ENCODE results near the gene ICA1. TPM values are rescaled to one million over a fixed set of nuclear protein-coding genes. Genes with fewer than 3 reads are reported as not detected.

The ICA1 gene
- polyA plus RNA-seq, 3 donors: 3.2 to 7.0 (median 4.2) TPM

- Mint-ChIP-seq H3K36me3 (peaks cover 0 to 14% of the 10 kb centered on the region in 2 donors), H3K9me3 (no peaks in the 10 kb centered on the region)
- peaks cover 0 to 5% of the 10 kb centered on the region in 2 donors for H3K36me3 ChIP-seq (replicated peaks in 1 of 2; ENCODE audit: control insufficient read depth in 1 of 2, insufficient read depth in 2 of 2, low read length in 2 of 2)
These were observed 47.6 kb downstream of the ICA1 start for GRCh38 chr7:8214244-8214824.

GRCh38 chr7:8213381-8213780 is 48.6 kb downstream of the ICA1 start:
- Histone ChIP-seq H3K4me1 (ENCODE audit: control insufficient read depth in 1 of 2, insufficient read depth in 2 of 2, low read length in 2 of 2) (no peaks in the 10 kb centered on the region), H3K4me2 (replicated peaks; ENCODE audit: extremely low read depth, low read length, poor library complexity, severe bottlenecking) (no peak overlapping the region), H3K4me3 (replicated peaks in 1 of 3; ENCODE audit: low read depth in 2 of 3, low read length in 3 of 3) (no peak overlapping the region), H3K9ac (ENCODE audit: insufficient read depth, low read length, poor library complexity, severe bottlenecking) (no peak overlapping the region), H3K27me3 (ENCODE audit: control insufficient read depth in 2 of 2, insufficient read depth in 2 of 2, low read length in 2 of 2) (no peaks in the 10 kb centered on the region), H3K9me3 (replicated peaks in 1 of 2; ENCODE audit: control insufficient read depth in 1 of 2, insufficient read depth in 1 of 2, low read length in 2 of 2) (no peaks in the 10 kb centered on the region), H3K27ac (ENCODE audit: low read depth in 1 of 2, low read length in 2 of 2) (no peak overlapping the region), H4K20me1 (ENCODE audit: insufficient read depth, low read length) (no peaks in the 10 kb centered on the region), H3K36me3 (replicated peaks in 1 of 2; ENCODE audit: control insufficient read depth in 1 of 2, insufficient read depth in 2 of 2, low read length in 2 of 2) (peaks cover 0 to under 1% of the 10 kb centered on the region in 2 donors), H2AFZ (ENCODE audit: insufficient read depth, low read depth, low read length, poor library complexity, severe bottlenecking) (no peak overlapping the region), H3K79me2 (ENCODE audit: insufficient read depth, low read length) (no peaks in the 10 kb centered on the region)
- intact Hi-C loops (cut with micrococcal nuclease): loop anchor here in 1 of 2 donors (10.0 kb wide), 1 partner anchor 619 kb away; no protein-coding TSS in a partner anchor
- Mint-ChIP-seq H3K36me3 (peaks cover 0 to 12% of the 10 kb centered on the region in 2 donors), H3K4me1 (peaks cover 4% of the 10 kb centered on the region), H3K27ac (no peak overlapping the region), H3K9me3 (no peaks in the 10 kb centered on the region), H3K4me3 (no peak overlapping the region), H3K27me3 (ENCODE audit: low read depth in 3 of 3) (no peaks in the 10 kb centered on the region)
- DNase-seq: no peak
- TF ChIP-seq CTCF (IDR thresholded peaks at IDR 0.05): no peak
- WGBS (ENCODE audit: insufficient coverage): 90% methylated on average over 1 of the region's 2 CpGs

More at GRCh38 chr7:8214244-8214824, 47.6 kb downstream of the ICA1 start:
- H3K4me1 ChIP-seq (ENCODE audit: control insufficient read depth in 1 of 2, insufficient read depth in 2 of 2, low read length in 2 of 2): no peaks in the 10 kb centered on the region
- intact Hi-C loops (cut with micrococcal nuclease): loop anchor here in 1 of 2 donors (10.0 kb wide), 1 partner anchor 620 kb away; no protein-coding TSS in a partner anchor
- no peaks in the 10 kb centered on the region for H3K79me2 ChIP-seq (ENCODE audit: insufficient read depth, low read length)
- no peak overlapping the region for H3K4me3 ChIP-seq (replicated peaks in 1 of 3; ENCODE audit: low read depth in 2 of 3, low read length in 3 of 3)
- H3K27ac ChIP-seq (ENCODE audit: low read depth in 1 of 2, low read length in 2 of 2): no peak overlapping the region
- Mint-ChIP-seq H3K27ac (no peak overlapping the region), H3K4me1 (peaks cover 4% of the 10 kb centered on the region), H3K4me3 (no peak overlapping the region), H3K27me3 (ENCODE audit: low read depth in 3 of 3) (no peaks in the 10 kb centered on the region)
- DNase-seq: no peak
- no peaks in the 10 kb centered on the region for H3K27me3 ChIP-seq (ENCODE audit: control insufficient read depth in 2 of 2, insufficient read depth in 2 of 2, low read length in 2 of 2)
- H3K9ac ChIP-seq (ENCODE audit: insufficient read depth, low read length, poor library complexity, severe bottlenecking): no peak overlapping the region
- no peaks in the 10 kb centered on the region for H4K20me1 ChIP-seq (ENCODE audit: insufficient read depth, low read length)
- H3K9me3 ChIP-seq (replicated peaks in 1 of 2; ENCODE audit: control insufficient read depth in 1 of 2, insufficient read depth in 1 of 2, low read length in 2 of 2): no peaks in the 10 kb centered on the region
- H2AFZ ChIP-seq (ENCODE audit: insufficient read depth, low read depth, low read length, poor library complexity, severe bottlenecking): no peak overlapping the region
- WGBS (ENCODE audit: insufficient coverage): 100% methylated on average over 3 of the region's 8 CpGs
- H3K4me2 ChIP-seq (replicated peaks; ENCODE audit: extremely low read depth, low read length, poor library complexity, severe bottlenecking): no peak overlapping the region
- TF ChIP-seq CTCF (IDR thresholded peaks at IDR 0.05): no peak
